Testis (tissue), 2 donors: ENCODE results near the gene RPS8.

ENCODE experiments used
- CTCF ChIP-seq, 3 experiments: fragments of 450-650 bp in 2 of 3; fragments of 200-600 bp in 1 of 3; sonication (generic) in 1 of 3; IDR thresholded peaks; one replicate each; pipeline ENCODE4 v1.5.1; 2016 to 2019; ENCODE audit warnings: antibody characterized with exemption in 3 of 3, mild to moderate bottlenecking in 2 of 3, moderate library complexity in 1 of 3
- POLR2A ChIP-seq: fragments of 450-650 bp; IDR thresholded peaks from one replicate; pipeline ENCODE4 v1.6.1; 2017; ENCODE audit warnings: antibody characterized with exemption, mild to moderate bottlenecking, moderate library complexity

- TF ChIP-seq CTCF (IDR thresholded peaks at IDR 0.05), result no peak
- TF ChIP-seq POLR2A, result no peak
These were observed 31.5 kb downstream of the RPS8 start, which contains the start of gene DYNLT4 for GRCh38 chr1:44806704-44807363.
